GM12878 (cell line): ENCODE measurements around the gene ZNF302. TPM values are rescaled to one million over a fixed set of nuclear protein-coding genes. Genes with fewer than 3 reads are reported as not detected.
A peak's percentile ranks its signal among the peaks of the same experiment; 100 is the strongest.

ENCODE experiments used
- ATAC-seq: fragments of 200-7000 bp; cut with Tn5 transposase; 3 replicates; pipeline ENCODE4 v1.9.1; 2020; ENCODE audit warnings: mild to moderate bottlenecking, moderate library complexity
- BruUV-seq: library from RNA; stranded (reverse); fragments of 400-500 nt; replicated peaks from 2 replicates; lab custom pipeline; 2021; lab: Mats Ljungman, UMichigan
- CTCF ChIA-PET: fragments of 300-600 bp; sonication (Branson Sonifier 250); formaldehyde crosslinking; extraction: SDS; loops from one replicate; lab custom pipeline; 2021; ENCODE audit warnings: inconsistent platforms; lab: Yijun Ruan, JAX
- POLR2A ChIA-PET: fragments of 350-600 bp; formaldehyde crosslinking; extraction: SDS; loops from one replicate; lab custom pipeline; 2021; ENCODE audit warnings: inconsistent platforms; lab: Charles Lee
- RAD21 ChIA-PET: fragments of 300-600 bp; sonication (Branson Sonifier 250); formaldehyde crosslinking; loops from one replicate; lab custom pipeline; 2023; ENCODE audit warnings: antibody characterized with exemption; ENCODE audit not compliant: unreplicated experiment; lab: Charles Lee
- SMC1A ChIA-PET: fragments of 300-600 bp; sonication (Branson Sonifier 250); formaldehyde crosslinking; loops from one replicate; lab custom pipeline; 2023; ENCODE audit not compliant: unreplicated experiment, uncharacterized antibody; lab: Charles Lee
- DNase-seq: peaks from one replicate; pipeline ENCODE4 v3.0.0-alpha.2; 2011; ENCODE audit warnings: low read depth, low spot score
- FAIRE-seq: peaks from 3 replicates; lab custom pipeline; 2011; peaks lifted over from hg19 to GRCh38; lab: Jason Lieb, UNC
- H2AFZ ChIP-seq: 2 replicates; pipeline ENCODE4 v1.6.0; 2011; ENCODE audit warnings: low read depth, low read length, control low read depth; ENCODE audit not compliant: control insufficient read depth
- H3K27ac ChIP-seq: 2 replicates; pipeline ENCODE4 v1.5.1; 2011; ENCODE audit warnings: control low read depth; ENCODE audit not compliant: control insufficient read depth, insufficient read depth
- H3K27me3 ChIP-seq, 2 experiments: replicated peaks in 1 of 2; 2 replicates each; pipeline versions ENCODE4 v1.6.0 to v1.6.1; 2011; ENCODE audit warnings: low read length in 1 of 2; ENCODE audit not compliant: control insufficient read depth in 2 of 2, insufficient read depth in 2 of 2
- H3K36me3 ChIP-seq, 2 experiments: 2 replicates each; pipeline ENCODE4 v1.5.1; 2011; ENCODE audit warnings: low read length in 1 of 2; ENCODE audit not compliant: control insufficient read depth in 2 of 2, insufficient read depth in 2 of 2
- H3K4me1 ChIP-seq: 2 replicates; pipeline ENCODE4 v1.6.1; 2011; ENCODE audit warnings: mild to moderate bottlenecking, low read length, moderate library complexity, mixed read lengths; ENCODE audit not compliant: control insufficient read depth, insufficient read depth
- H3K4me2 ChIP-seq: 2 replicates; pipeline ENCODE4 v1.6.0; 2011; ENCODE audit warnings: control low read depth; ENCODE audit not compliant: control insufficient read depth, insufficient read depth
- H3K4me3 ChIP-seq: fragments of 200-600 bp; sonication (generic); 2 replicates; pipeline ENCODE4 v1.5.1; 2016
- H3K79me2 ChIP-seq: 2 replicates; pipeline ENCODE4 v1.6.0; 2011; ENCODE audit warnings: low read length; ENCODE audit not compliant: control insufficient read depth, insufficient read depth
- H3K9ac ChIP-seq: 2 replicates; pipeline ENCODE4 v1.8.0; 2011; ENCODE audit warnings: low read length, control low read depth, mixed read lengths; ENCODE audit not compliant: control insufficient read depth, insufficient read depth
- H3K9me3 ChIP-seq: replicated peaks from 3 replicates; pipeline ENCODE4 v1.5.1; 2011; ENCODE audit warnings: mild to moderate bottlenecking, low read length; ENCODE audit not compliant: control insufficient read depth, insufficient read depth
- H4K20me1 ChIP-seq: 2 replicates; pipeline ENCODE4 v1.6.0; 2011; ENCODE audit not compliant: control insufficient read depth, insufficient read depth
- BHLHE40 ChIP-seq, 2 experiments: fragments of 450-650 bp in 1 of 2; IDR thresholded peaks; 2 replicates each; pipeline ENCODE4 v1.6.1; 2011 to 2017; ENCODE audit warnings: low read depth in 2 of 2, borderline replicate concordance in 1 of 2, improper control_type of control experiment in 1 of 2, low read length in 1 of 2, mild to moderate bottlenecking in 1 of 2
- CTCF ChIP-seq, 3 experiments: IDR thresholded peaks in 2 of 3; conservative IDR thresholded peaks in 1 of 3; 2 replicates each; pipeline ENCODE4 v1.5.1; 2011; ENCODE audit warnings: low read depth in 3 of 3, low read length in 3 of 3, mild to moderate bottlenecking in 3 of 3, control low read depth in 2 of 3, moderate library complexity in 2 of 3, inconsistent platforms in 1 of 3, mixed read lengths in 1 of 3; ENCODE audit not compliant: control insufficient read depth in 2 of 3, insufficient read depth in 1 of 3; ENCODE audit errors: extremely low read depth in 1 of 3
- NR2C1 ChIP-seq: fragments of 450-650 bp; IDR thresholded peaks from 2 replicates; pipeline ENCODE4 v1.6.1; 2017; ENCODE audit warnings: antibody characterized with exemption, mild to moderate bottlenecking, moderate library complexity
- RAD21 ChIP-seq: IDR thresholded peaks from 2 replicates; pipeline ENCODE4 v1.6.1; 2011; ENCODE audit warnings: mild to moderate bottlenecking, low read depth, low read length, moderate library complexity; ENCODE audit not compliant: insufficient read depth
- RBBP5 ChIP-seq: fragments of 200-600 bp; sonication (generic); conservative IDR thresholded peaks from 2 replicates; pipeline ENCODE4 v1.6.1; 2016
- SMC3 ChIP-seq: IDR thresholded peaks from 2 replicates; pipeline ENCODE4 v1.6.1; 2011; ENCODE audit warnings: low read length, improper control_type of control experiment, borderline replicate concordance
- WGBS: methylation state at CpG from one replicate; pipeline ENCODE4 v1.1.6; 2016; ENCODE audit warnings: low lambda C conversion rate; ENCODE audit not compliant: insufficient replicate concordance, insufficient coverage; ENCODE audit errors: missing lambda C conversion rate; 5-methylcytosine and 5-hydroxymethylcytosine counted together
- in situ Hi-C: fragments of 300-500 bp; cut with MboI; formaldehyde crosslinking; loops from 9 replicates; pipeline ENCODE4 v1.14.3; 2018; ENCODE audit warnings: mixed read lengths
- intact Hi-C: fragments of 100-400 bp; cut with micrococcal nuclease; formaldehyde crosslinking; loops from one replicate; pipeline ENCODE4 v1.14.2; 2022; ENCODE audit not compliant: unreplicated experiment
- polyA plus RNA-seq, 11 experiments: library from polyadenylated mRNA; depleted of rRNA in 4 of 11; unstranded in 6 of 11; stranded (reverse) in 5 of 11; fragments of >200 nt; fragmentation: Nextera tagmentation in 4 of 11; fragmentation: Illumina TruSeq in 1 of 11; extraction: Ambion mirVana in 4 of 11; extraction: Trizol in 1 of 11; gene quantifications; 1 replicate in 1 of 11; 2 replicates in 10 of 11; pipeline versions ENCODE4 v1.2.1 to v1.2.3, GENCODE V29; 2011 to 2016; ENCODE audit warnings: inconsistent platforms in 2 of 11, missing spikeins in 2 of 11, low read depth in 1 of 11
- total RNA-seq, 4 experiments: library from RNA; depleted of rRNA in 3 of 4; stranded (reverse); fragments of >200 nt in 3 of 4; fragmentation: Illumina TruSeq in 1 of 4; extraction: Trizol in 1 of 4; gene quantifications; 2 replicates each; pipeline versions ENCODE4 v1.2.1 to v1.2.3, GENCODE V29; 2013 to 2021

The ZNF302 gene
- total and polyA plus RNA-seq, 10 of the 15 experiments (the other 5 are each of a cell fraction or from before 2014, with no cell fraction given), result 8.4 to 35.4 (median 19.7) TPM

- POLR2A ChIA-PET, result no interaction called here
- no peaks in the 10 kb centered on the region for H3K36me3 ChIP-seq
- in situ Hi-C loops (loop anchor here (5.0 to 25.0 kb wide), 2 partner anchors 75 to 925 kb away; partner anchors contain the start of gene KCTD15), intact Hi-C loops (loop anchor here (1.0 to 10.0 kb wide), 3 partner anchors 73 to 928 kb away; no protein-coding TSS in a partner anchor)
- FAIRE-seq (peak; percentile 93), DNase-seq (peak; percentile 23), ATAC-seq (peak; percentile 78)
- RAD21 ChIA-PET, result interaction anchor here (1.7 kb wide), 1 partner anchor 73 kb away, joined by 8 read pairs; no protein-coding TSS in a partner anchor
- TF ChIP-seq SMC3, result peak; percentile 53; the same call in 1 of the 2 replicates
- TF ChIP-seq NR2C1, result no peak
- 0 out of 4 replicates have a peak, but pooled peaks of 1 of the 2 experiments have one; percentile 13 for TF ChIP-seq BHLHE40 (IDR thresholded peaks at IDR 0.05; ENCODE audit: borderline replicate concordance in 1 of 2, low read depth in 2 of 2, low read length in 1 of 2)
- no peak for TF ChIP-seq RBBP5
- peak; percentile 81 for TF ChIP-seq RAD21
- TF ChIP-seq CTCF (IDR thresholded peaks at IDR 0.05 in 2 of 3, conservative IDR thresholded peaks at IDR 0.05 in 1 of 3; ENCODE audit: control insufficient read depth in 2 of 3, extremely low read depth in 1 of 3, insufficient read depth in 1 of 3, low read depth in 3 of 3, low read length in 3 of 3), result peak; percentile 45 to 74 (median 53); a peak in 5 of 6 replicates
- H3K27ac ChIP-seq, result no peak overlapping the region
- no peak overlapping the region for H3K9ac ChIP-seq
- no peaks in the 10 kb centered on the region for H4K20me1 ChIP-seq
- no peak overlapping the region for H2AFZ ChIP-seq
- no TSS peak for BruUV-seq
- no peaks in the 10 kb centered on the region for H3K4me1 ChIP-seq
- no peak overlapping the region for H3K4me2 ChIP-seq
- peaks cover 4% of the 10 kb centered on the region; the same call in 1 of the 3 replicates for H3K9me3 ChIP-seq
- WGBS, result 25% methylated on average over 11 of the region's 11 CpGs
- CTCF ChIA-PET, result interaction anchor here (0.6 to 3.4 kb wide), 9 partner anchors 9 to 935 kb away, joined by 3 to 45 read pairs (median 3); no protein-coding TSS in a partner anchor
- no peaks in the 10 kb centered on the region for H3K27me3 ChIP-seq
- H3K79me2 ChIP-seq, result no peaks in the 10 kb centered on the region
- H3K4me3 ChIP-seq, result no peak overlapping the region
- SMC1A ChIA-PET, result interaction anchor here (0.6 to 1.5 kb wide), 7 partner anchors 16 to 252 kb away, joined by 3 to 4 read pairs (median 3); no protein-coding TSS in a partner anchor
Observed at GRCh38 chr19:34712395-34713261, 35.1 kb downstream of the ZNF302 start.
